Chondrocyte (in vitro differentiated cells): ENCODE measurements around the gene IL22RA1. TPM values are rescaled to one million over a fixed set of nuclear protein-coding genes. Genes with fewer than 3 reads are reported as not detected.

Experiments
- DNase-seq: peaks from one replicate; pipeline ENCODE4 v3.0.0; 2021; ENCODE audit warnings: mixed read lengths, low spot score
- H3K27ac Mint-ChIP-seq: one replicate; pipeline ENCODE4 v1.8.0; 2021; ENCODE audit warnings: mild to moderate bottlenecking, moderate library complexity, mixed read lengths; ENCODE audit not compliant: unreplicated experiment
- H3K27me3 Mint-ChIP-seq: 2 replicates; pipeline ENCODE4 v1.8.0; 2021; ENCODE audit warnings: low read depth, mixed read lengths
- H3K36me3 Mint-ChIP-seq: 2 replicates; pipeline ENCODE4 v1.8.0; 2021; ENCODE audit warnings: low read depth, mixed read lengths
- H3K4me1 Mint-ChIP-seq: 2 replicates; pipeline ENCODE4 v1.8.0; 2021; ENCODE audit warnings: low read depth, mild to moderate bottlenecking, mixed read lengths
- H3K4me3 Mint-ChIP-seq: one replicate; pipeline ENCODE4 v1.8.0; 2021; ENCODE audit warnings: mild to moderate bottlenecking, moderate library complexity, mixed read lengths; ENCODE audit not compliant: unreplicated experiment
- H3K9me3 Mint-ChIP-seq: 2 replicates; pipeline ENCODE4 v1.8.0; 2021; ENCODE audit warnings: low read depth, mixed read lengths
- CTCF ChIP-seq: fragments of 200-600 bp; sonication (generic); IDR thresholded peaks from 2 replicates; pipeline ENCODE4 v1.5.0; 2021; ENCODE audit warnings: antibody characterized with exemption, mild to moderate bottlenecking, moderate library complexity
- total RNA-seq: library from RNA; stranded (reverse); gene quantifications from 3 replicates; pipeline ENCODE4 v1.2.1, GENCODE V29; 2021

The IL22RA1 gene
- total RNA-seq, 1 donor from 2014 or later, result not detected

GRCh38 chr1:24186993-24187790 is 44.3 kb upstream of the IL22RA1 start, which contains the start of gene IFNLR1:
Gene IFNLR1, minus strand, starts transcription at chr1:24187289. Its CDS starts 41 bp downstream, at chr1:24187248.
- no peak for DNase-seq
- Mint-ChIP-seq H3K4me1 (peaks cover 5% of the 10 kb centered on the region), H3K9me3 (peaks cover 4% of the 10 kb centered on the region), H3K27ac (no peak within 1 kb of the TSS), H3K27me3 (peaks cover 8% of the 10 kb centered on the region), H3K36me3 (peaks cover 2% of the 10 kb centered on the region), H3K4me3 (peak within 1 kb of the TSS; percentile 70)
- no peak for TF ChIP-seq CTCF

- TF ChIP-seq CTCF, result no peak
- H3K4me1 Mint-ChIP-seq, result peaks cover 5% of the 10 kb centered on the region
- H3K4me3 Mint-ChIP-seq, result peak overlapping the region; percentile 53
- peaks cover 8% of the 10 kb centered on the region for H3K27me3 Mint-ChIP-seq
- H3K36me3 Mint-ChIP-seq, result peaks cover 2% of the 10 kb centered on the region
- peaks cover 4% of the 10 kb centered on the region for H3K9me3 Mint-ChIP-seq
- no peak overlapping the region for H3K27ac Mint-ChIP-seq
- no peak for DNase-seq
Measured at GRCh38 chr1:24186711-24186992, 43.7 kb upstream of the IL22RA1 start.

- Mint-ChIP-seq H3K36me3 (peaks cover 2% of the 10 kb centered on the region), H3K4me1 (peaks cover 5% of the 10 kb centered on the region), H3K4me3 (peak overlapping the region; percentile 53), H3K27me3 (peaks cover 8% of the 10 kb centered on the region), H3K9me3 (peaks cover 1% of the 10 kb centered on the region), H3K27ac (no peak overlapping the region)
- DNase-seq, result no peak
- TF ChIP-seq CTCF, result no peak
Measured at GRCh38 chr1:24186031-24186710, 43.2 kb upstream of the IL22RA1 start.

- no peak overlapping the region for H3K27ac Mint-ChIP-seq
- H3K9me3 Mint-ChIP-seq, result no peaks in the 10 kb centered on the region
- TF ChIP-seq CTCF, result no peak
- no peak overlapping the region for H3K4me3 Mint-ChIP-seq
- DNase-seq, result no peak
- peaks cover 8% of the 10 kb centered on the region for H3K27me3 Mint-ChIP-seq
- H3K36me3 Mint-ChIP-seq, result peaks cover 2% of the 10 kb centered on the region
- peaks cover 5% of the 10 kb centered on the region for H3K4me1 Mint-ChIP-seq
Measured at GRCh38 chr1:24185076-24185475, 42.1 kb upstream of the IL22RA1 start.

GRCh38 chr1:24182061-24182460 is 39.1 kb upstream of the IL22RA1 start:
- Mint-ChIP-seq H3K9me3 (no peaks in the 10 kb centered on the region), H3K4me3 (no peak overlapping the region), H3K4me1 (peaks cover 5% of the 10 kb centered on the region), H3K36me3 (peaks cover 2% of the 10 kb centered on the region), H3K27ac (no peak overlapping the region), H3K27me3 (peaks cover 9% of the 10 kb centered on the region)
- DNase-seq, result no peak
- TF ChIP-seq CTCF, result no peak
